Activated T-helper 1 cell treated with Interleukin-2 at 50 U/mL for 16 hours (primary cell): ENCODE results near the gene GGT6.

Experiments
- DNase-seq: peaks from one replicate; pipeline ENCODE4 v3.0.0-alpha.2; 2020; ENCODE audit warnings: low read depth

Gene GGT6

GRCh38 chr17:4573669-4574068, 13.3 kb upstream of the GGT6 start:
- DNase-seq = no peak

DNA sequence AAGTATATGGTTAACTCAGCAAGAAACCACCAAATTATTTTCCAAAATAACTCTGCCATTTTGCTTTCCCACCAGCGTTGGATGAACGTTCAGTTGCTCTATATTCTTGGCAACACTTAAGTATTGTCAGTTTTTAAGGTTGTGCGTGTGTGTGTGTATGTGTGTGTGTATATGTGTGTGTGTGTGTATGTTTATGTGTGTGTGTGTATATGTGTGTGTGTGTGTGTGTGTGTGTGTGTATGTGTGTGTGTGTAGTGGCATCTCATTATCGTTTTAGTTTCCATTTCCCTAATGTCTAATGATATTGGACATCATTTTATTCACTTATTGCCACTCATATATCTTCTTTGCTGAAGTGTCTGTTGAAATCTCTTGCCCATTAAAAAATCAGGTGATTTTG, 12.7 kb upstream of the GGT6 start:
- DNase-seq = no peak

DNA sequence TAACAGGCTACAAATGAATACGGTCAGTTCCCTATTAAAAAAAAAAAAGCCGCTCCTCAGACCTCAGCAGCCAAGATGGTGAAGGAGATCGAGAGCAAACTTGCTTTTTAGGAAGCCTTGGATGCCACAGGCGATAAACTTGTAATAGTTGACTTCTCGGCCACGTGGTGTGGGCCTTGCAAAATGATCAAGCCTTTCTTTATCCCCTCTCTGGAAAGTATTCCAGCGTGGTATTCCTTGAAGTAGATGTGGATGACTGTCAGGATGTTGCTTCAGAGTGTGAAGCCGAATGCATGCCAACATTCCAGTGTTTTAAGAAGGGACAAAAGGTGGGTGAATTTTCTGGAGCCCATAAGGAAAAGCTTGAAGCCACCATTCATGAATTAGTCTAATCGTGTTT, 11.8 kb upstream of the GGT6 start:
- DNase-seq = no peak

GRCh38 chr17:4569591-4569990, 9.2 kb upstream of the GGT6 start:
- DNase-seq = no peak

DNA sequence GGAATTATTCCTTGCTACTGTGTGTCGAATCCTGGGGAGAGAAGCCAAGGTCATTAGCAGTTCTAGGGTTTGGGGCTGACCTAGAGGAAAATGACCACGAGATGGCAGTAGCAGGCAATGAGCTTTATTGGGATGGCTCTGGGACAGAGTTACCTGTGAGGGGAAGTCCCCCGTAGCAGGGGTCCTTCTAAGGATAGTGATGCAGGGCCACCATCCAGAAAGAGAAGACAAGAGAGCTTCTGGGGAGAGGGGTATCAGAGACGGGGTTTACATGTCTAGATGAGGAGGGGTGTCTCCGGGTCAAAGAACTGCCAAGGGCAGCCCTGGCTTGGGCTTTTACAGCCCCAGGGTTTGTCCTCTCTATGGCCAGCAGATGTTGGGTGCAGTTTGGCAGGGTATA, 6.4 kb upstream of the GGT6 start:
- no peak for DNase-seq

- no peak for DNase-seq
These were observed 5.1 kb upstream of the GGT6 start for GRCh38 chr17:4565209-4566141.

- no peak for DNase-seq
These were observed 1.9 kb upstream of the GGT6 start for GRCh38 chr17:4562015-4562969.

- DNase-seq = no peak
These were observed 470 bp upstream of the GGT6 start for GRCh38 chr17:4560837-4561256.

DNA sequence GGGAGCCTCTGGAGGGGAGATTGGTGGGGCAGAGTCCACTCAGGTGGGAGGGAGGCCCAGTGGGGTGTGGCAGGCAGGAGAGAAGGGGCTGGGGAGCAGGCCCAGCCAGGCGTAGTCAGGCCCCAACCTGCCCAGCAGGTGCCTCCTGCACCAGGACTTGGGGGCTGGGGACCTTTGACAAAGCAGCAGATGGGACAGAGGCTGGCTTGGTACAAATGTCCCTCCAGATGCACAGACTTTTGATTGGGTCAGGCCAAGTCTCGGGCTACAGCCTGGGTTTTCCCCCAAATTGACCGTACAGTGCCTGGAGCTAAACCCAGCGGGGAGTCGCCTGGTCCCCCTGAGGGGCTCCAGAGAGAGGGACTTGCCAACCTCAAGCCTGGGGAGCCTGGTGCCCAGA, 411 bp downstream of the GGT6 start:
- no peak for DNase-seq

GRCh38 chr17:4559139-4559791, 1.1 kb downstream of the GGT6 start:
- DNase-seq = no peak

- no peak for DNase-seq
These were observed 1.9 kb downstream of the GGT6 start for GRCh38 chr17:4558347-4558971.

DNA sequence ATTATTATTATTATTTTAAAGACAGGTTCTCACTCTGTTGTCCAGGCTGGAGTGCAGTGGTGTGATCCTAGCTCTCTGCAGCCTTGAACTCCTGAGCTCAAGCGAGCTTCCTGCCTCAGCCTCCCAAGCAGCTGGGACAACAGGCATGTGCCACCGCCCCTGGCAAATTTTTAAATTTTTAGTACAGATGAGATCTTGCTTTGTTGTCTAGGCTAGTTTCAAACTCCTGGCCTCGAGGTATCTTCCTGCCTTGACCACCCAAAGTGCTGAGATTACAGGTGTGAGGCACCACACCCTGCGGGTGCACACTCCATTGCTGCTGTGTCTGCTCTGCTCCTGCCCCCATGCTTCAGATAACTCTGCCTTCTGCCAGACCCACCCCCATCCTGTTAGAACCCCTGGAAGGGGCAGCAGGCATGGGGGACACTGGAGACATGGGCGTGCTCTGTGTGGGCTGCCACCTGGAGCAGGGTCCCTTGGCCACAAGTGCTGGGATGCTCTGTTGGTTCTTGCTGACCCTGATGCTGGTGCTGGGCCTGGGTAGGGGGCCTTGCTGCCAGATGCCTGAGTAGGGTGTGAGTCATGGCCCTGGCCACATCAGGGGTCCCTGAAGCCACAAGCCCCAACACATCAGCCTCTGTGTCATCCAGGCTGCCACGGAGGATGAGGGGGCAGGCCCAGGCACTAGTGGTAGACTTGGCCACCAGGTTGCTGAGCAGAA, 2.6 kb downstream of the GGT6 start:
- no peak for DNase-seq

DNA sequence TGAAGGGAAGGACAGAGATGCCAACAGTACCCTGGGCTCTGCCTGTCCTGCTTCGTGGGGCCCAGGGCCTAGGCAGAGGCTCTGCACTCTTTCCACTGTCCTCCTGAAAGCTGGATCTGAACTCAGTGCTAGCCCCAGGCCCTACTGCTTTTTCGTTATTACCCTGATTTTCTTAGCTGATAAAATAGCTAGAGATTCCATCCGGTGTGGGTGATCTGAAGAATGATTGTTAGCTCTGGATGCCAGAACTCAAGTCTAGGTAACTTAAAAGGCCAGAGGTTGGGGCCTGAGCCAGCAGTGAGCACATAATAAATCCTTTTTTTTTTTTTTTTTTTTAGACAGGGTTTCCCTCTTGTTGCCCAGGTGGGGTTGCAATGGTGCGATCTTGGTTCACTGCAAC, 3.4 kb downstream of the GGT6 start:
- DNase-seq = no peak

- DNase-seq = no peak
These were observed 4.3 kb downstream of the GGT6 start for GRCh38 chr17:4555873-4556759.

DNA sequence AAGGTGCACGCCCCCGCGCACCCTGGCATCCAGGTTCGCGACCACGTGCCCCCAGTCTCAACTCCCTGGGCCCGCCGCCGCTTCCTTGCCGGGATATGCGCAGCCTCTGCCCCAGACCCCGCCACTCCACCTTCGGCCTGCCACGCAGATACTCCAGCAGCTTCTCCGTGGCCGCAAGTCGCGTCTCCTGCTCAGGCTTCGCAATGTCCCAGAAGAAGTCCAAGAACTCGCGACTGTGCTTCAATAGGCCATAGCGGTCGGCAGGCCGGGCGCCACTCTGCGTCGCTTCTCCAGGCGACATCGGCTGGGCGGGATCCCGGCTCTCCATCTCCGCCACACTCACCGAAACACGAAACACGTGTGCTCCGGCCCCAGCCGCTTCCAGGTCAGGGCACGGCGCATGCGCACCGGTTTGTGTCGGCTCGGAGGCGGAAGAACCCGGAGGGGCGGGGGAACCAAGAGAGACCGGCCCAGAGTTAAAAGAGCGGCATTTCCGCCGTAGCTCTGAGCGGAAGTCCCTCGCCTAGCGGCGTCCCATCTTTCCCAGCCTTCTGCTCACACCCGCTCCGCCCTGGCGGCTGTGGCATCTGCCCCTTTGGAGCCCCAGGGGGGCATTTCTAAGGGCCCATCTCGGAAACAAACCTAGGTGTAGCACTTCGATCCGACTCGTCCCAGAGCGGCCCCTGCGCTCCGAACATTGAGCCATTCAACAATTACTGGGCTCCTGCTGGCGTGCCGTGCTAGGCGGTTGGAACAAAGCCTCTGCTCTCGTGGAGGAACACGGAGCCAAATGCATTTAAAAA, 5.2 kb downstream of the GGT6 start, which contains the start of gene MYBBP1A:
Gene MYBBP1A, minus strand, starts transcription at position 388 of the 803 bp plus-strand sequence. Its CDS starts 60 bp downstream, at position 328.
- DNase-seq = peak; percentile 96

GRCh38 chr17:4554441-4554996, 5.9 kb downstream of the GGT6 start:
- DNase-seq = no peak

- no peak for DNase-seq
These were observed 6.7 kb downstream of the GGT6 start for GRCh38 chr17:4553669-4554068.

DNA sequence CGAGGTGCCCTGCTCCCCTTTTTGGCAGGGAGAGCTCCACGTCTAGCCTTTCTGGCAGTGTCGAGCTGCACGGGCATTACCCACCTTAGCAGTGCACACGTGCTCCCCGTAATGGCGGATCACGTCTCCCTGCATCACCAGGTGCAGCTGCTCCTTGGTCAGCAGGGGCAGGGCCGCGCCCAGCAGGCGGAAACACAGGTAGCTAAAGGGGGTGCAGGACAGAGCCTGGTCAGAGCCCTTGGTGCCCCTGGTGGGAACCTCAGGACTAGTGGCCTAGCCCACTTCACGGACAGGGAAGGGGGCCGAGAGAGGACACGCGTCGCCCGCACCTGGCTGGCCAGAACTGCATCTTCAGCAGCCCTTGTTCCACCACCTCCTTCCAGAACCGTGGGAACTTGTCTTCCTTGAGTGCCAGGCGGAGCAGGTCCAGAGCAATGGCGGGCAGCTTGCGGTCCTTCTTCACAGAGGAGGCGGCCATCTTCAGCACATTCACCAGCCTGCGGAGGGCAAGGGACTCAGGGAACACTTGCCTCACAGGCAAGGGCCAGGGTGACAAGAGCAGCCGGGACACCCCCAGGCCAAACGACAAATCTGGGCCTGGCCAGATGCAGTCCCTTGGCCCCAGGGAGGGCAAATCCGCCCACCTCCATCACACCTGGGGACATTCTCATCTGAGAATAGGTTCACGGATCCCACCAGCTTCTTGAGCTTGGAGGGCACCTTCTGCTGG, 8.4 kb downstream of the GGT6 start:
- no peak for DNase-seq
